ENCODE measurements around the gene EREG.

DNA sequence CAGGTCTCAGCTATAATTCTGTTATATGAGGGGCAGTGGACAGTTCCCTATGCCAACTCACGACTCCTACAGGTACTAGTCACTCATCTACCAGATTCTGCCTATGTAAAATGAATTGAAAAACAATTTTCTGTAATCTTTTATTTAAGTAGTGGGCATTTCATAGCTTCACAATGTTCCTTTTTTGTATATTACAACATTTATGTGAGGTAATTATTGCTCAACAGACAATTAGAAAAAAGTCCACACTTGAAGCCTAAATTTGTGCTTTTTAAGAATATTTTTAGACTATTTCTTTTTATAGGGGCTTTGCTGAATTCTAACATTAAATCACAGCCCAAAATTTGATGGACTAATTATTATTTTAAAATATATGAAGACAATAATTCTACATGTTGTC lies 20.4 kb downstream of the EREG start:
- peak; percentile 52; the same call in 1 of the 2 replicates for TF ChIP-seq POLR2AphosphoS5 (IDR thresholded peaks at IDR 0.05; ENCODE audit: low read depth, low read length)
- TF ChIP-seq, protein P1, sequence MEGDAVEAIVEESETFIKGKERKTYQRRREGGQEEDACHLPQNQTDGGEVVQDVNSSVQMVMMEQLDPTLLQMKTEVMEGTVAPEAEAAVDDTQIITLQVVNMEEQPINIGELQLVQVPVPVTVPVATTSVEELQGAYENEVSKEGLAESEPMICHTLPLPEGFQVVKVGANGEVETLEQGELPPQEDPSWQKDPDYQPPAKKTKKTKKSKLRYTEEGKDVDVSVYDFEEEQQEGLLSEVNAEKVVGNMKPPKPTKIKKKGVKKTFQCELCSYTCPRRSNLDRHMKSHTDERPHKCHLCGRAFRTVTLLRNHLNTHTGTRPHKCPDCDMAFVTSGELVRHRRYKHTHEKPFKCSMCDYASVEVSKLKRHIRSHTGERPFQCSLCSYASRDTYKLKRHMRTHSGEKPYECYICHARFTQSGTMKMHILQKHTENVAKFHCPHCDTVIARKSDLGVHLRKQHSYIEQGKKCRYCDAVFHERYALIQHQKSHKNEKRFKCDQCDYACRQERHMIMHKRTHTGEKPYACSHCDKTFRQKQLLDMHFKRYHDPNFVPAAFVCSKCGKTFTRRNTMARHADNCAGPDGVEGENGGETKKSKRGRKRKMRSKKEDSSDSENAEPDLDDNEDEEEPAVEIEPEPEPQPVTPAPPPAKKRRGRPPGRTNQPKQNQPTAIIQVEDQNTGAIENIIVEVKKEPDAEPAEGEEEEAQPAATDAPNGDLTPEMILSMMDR (IDR thresholded peaks at IDR 0.05 in 2 of 3, conservative IDR thresholded peaks at IDR 0.05 in 1 of 3; ENCODE audit: borderline replicate concordance in 1 of 3, insufficient read depth in 1 of 3, low read depth in 2 of 3, low read length in 2 of 3), result no peak
- TF ChIP-seq POLR2A (IDR thresholded peaks at IDR 0.05; ENCODE audit: borderline replicate concordance, extremely low read depth, insufficient read depth, insufficient read length), result no peak
- no peak for TF ChIP-seq RAD21 (IDR thresholded peaks at IDR 0.05; ENCODE audit: low read depth)
- no peak for TF ChIP-seq EZH2 (IDR thresholded peaks at IDR 0.05)
- no peak for TF ChIP-seq JUND (IDR thresholded peaks at IDR 0.05)
- TF ChIP-seq YY1 (IDR thresholded peaks at IDR 0.05; ENCODE audit: extremely low read depth, insufficient replicate concordance, low read depth, low read length), result no peak
- TF ChIP-seq ZNF274 (IDR thresholded peaks at IDR 0.05; ENCODE audit: low read depth, low read length), result no peak
- no peak for TF ChIP-seq CBX3 (IDR thresholded peaks at IDR 0.05; ENCODE audit: low read depth)
- TF ChIP-seq, protein P2, sequence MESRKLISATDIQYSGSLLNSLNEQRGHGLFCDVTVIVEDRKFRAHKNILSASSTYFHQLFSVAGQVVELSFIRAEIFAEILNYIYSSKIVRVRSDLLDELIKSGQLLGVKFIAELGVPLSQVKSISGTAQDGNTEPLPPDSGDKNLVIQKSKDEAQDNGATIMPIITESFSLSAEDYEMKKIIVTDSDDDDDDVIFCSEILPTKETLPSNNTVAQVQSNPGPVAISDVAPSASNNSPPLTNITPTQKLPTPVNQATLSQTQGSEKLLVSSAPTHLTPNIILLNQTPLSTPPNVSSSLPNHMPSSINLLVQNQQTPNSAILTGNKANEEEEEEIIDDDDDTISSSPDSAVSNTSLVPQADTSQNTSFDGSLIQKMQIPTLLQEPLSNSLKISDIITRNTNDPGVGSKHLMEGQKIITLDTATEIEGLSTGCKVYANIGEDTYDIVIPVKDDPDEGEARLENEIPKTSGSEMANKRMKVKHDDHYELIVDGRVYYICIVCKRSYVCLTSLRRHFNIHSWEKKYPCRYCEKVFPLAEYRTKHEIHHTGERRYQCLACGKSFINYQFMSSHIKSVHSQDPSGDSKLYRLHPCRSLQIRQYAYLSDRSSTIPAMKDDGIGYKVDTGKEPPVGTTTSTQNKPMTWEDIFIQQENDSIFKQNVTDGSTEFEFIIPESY (IDR thresholded peaks at IDR 0.05; ENCODE audit: extremely low read depth, insufficient replicate concordance, low read length), result no peak
- no peak for TF ChIP-seq SP1 (IDR thresholded peaks at IDR 0.05; ENCODE audit: low read depth)
- TF ChIP-seq, protein P3, sequence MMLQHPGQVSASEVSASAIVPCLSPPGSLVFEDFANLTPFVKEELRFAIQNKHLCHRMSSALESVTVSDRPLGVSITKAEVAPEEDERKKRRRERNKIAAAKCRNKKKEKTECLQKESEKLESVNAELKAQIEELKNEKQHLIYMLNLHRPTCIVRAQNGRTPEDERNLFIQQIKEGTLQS (IDR thresholded peaks at IDR 0.05), result no peak
- TF ChIP-seq SIN3A (IDR thresholded peaks at IDR 0.05; ENCODE audit: low read depth), result no peak
- TF ChIP-seq, protein P4, sequence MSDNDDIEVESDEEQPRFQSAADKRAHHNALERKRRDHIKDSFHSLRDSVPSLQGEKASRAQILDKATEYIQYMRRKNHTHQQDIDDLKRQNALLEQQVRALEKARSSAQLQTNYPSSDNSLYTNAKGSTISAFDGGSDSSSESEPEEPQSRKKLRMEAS (IDR thresholded peaks at IDR 0.05), result no peak

All from HCT116 (cell line).